OCI-LY3 (cell line): ENCODE measurements around the gene SART3.

ENCODE experiments used
- EZH2phosphoT487 ChIP-seq: fragments of 200-600 bp; shearing (Covaris generic); IDR thresholded peaks from 2 replicates; pipeline ENCODE4 v1.6.1; 2018; ENCODE audit warnings: antibody characterized with exemption, mixed run types, low read depth
- TF ChIP-seq, protein P1 (sequence below): fragments of 200-600, 300-600 bp; sonication (generic); IDR thresholded peaks from 2 replicates; pipeline ENCODE4 v1.5.1; 2014; ENCODE audit warnings: antibody characterized with exemption, low read length, low read depth

- TF ChIP-seq, protein P1, sequence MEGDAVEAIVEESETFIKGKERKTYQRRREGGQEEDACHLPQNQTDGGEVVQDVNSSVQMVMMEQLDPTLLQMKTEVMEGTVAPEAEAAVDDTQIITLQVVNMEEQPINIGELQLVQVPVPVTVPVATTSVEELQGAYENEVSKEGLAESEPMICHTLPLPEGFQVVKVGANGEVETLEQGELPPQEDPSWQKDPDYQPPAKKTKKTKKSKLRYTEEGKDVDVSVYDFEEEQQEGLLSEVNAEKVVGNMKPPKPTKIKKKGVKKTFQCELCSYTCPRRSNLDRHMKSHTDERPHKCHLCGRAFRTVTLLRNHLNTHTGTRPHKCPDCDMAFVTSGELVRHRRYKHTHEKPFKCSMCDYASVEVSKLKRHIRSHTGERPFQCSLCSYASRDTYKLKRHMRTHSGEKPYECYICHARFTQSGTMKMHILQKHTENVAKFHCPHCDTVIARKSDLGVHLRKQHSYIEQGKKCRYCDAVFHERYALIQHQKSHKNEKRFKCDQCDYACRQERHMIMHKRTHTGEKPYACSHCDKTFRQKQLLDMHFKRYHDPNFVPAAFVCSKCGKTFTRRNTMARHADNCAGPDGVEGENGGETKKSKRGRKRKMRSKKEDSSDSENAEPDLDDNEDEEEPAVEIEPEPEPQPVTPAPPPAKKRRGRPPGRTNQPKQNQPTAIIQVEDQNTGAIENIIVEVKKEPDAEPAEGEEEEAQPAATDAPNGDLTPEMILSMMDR, result no peak
- TF ChIP-seq EZH2phosphoT487, result no peak
These were observed 47.6 kb upstream of the SART3 start for GRCh38 chr12:108608616-108609015.
